ENCODE results near the gene CKM. TPM values are rescaled to one million over a fixed set of nuclear protein-coding genes. Genes with fewer than 3 reads are reported as not detected.
A peak's percentile ranks its signal among the peaks of the same experiment; 100 is the strongest.

Gene CKM
- total RNA-seq (2022): not detected in 2 replicates
- Bru-seq, nascent RNA: not detected
- BruChase-seq, experiment 1, labeled RNA remaining after a 2-hour chase: not detected
- not detected for BruChase-seq, experiment 2, labeled RNA remaining after a 6-hour chase
- long read RNA-seq: 0 reads

- Mint-ChIP-seq H3K27ac (ENCODE audit: unreplicated experiment) (no peak within 1 kb of the TSS), H3K4me1 (ENCODE audit: low read depth, unreplicated experiment) (peaks cover 7% of the 10 kb centered on the region), H3K9me3 (ENCODE audit: unreplicated experiment) (no peaks in the 10 kb centered on the region), H3K36me3 (ENCODE audit: insufficient read depth, unreplicated experiment) (no peaks in the 10 kb centered on the region), H3K27me3 (ENCODE audit: insufficient read depth, unreplicated experiment) (no peaks in the 10 kb centered on the region), H3K4me3 (ENCODE audit: unreplicated experiment) (no peak within 1 kb of the TSS)
- no peak for DNase-seq
- H3K27me3 ChIP-seq (replicated peaks; ENCODE audit: control insufficient read depth, insufficient read depth, low read length): no peaks in the 10 kb centered on the region
- ChIA-PET CTCF (no interaction called here), POLR2A (no interaction called here)
- no peaks in the 10 kb centered on the region for H3K9me3 ChIP-seq
- TF ChIP-seq CTCF (IDR thresholded peaks at IDR 0.05; ENCODE audit: insufficient read depth in 1 of 2, low read depth in 1 of 2, low read length in 1 of 2, severe bottlenecking in 1 of 2, unreplicated experiment in 1 of 2): no peak
- intact Hi-C loops (cut with micrococcal nuclease; ENCODE audit: unreplicated experiment): no loop called here
- no peaks in the 10 kb centered on the region for H3K4me1 ChIP-seq
- no TSS peak for BruUV-seq (replicated peaks)
- H3K36me3 ChIP-seq (ENCODE audit: control insufficient read depth, insufficient read depth, low read length): no peaks in the 10 kb centered on the region
- no peak within 1 kb of the TSS for H3K4me3 ChIP-seq (ENCODE audit: low read depth, low read length)
Observed at GRCh38 chr19:45322744-45323281, at the start of gene CKM. Gene CKM (minus strand): TSS chr19:45322875. CDS start chr19:45319713, 3,162 bp downstream.

GRCh38 chr19:45370410-45371204 is 47.9 kb upstream of the CKM start, which contains the start of gene ERCC2:
Gene ERCC2 (minus strand): TSS chr19:45370573. CDS start chr19:45370540, 33 bp downstream.
- H3K4me1 Mint-ChIP-seq (ENCODE audit: low read depth, unreplicated experiment): peaks cover 7% of the 10 kb centered on the region
- TF ChIP-seq CTCF (IDR thresholded peaks at IDR 0.05; ENCODE audit: insufficient read depth in 1 of 2, low read depth in 1 of 2, low read length in 1 of 2, severe bottlenecking in 1 of 2, unreplicated experiment in 1 of 2): no peak
- H3K4me3 Mint-ChIP-seq (ENCODE audit: unreplicated experiment): peak within 1 kb of the TSS; percentile 78
- TSS peak; percentile 91 for BruUV-seq (replicated peaks)
- Histone ChIP-seq H3K27me3 (replicated peaks; ENCODE audit: control insufficient read depth, insufficient read depth, low read length) (no peaks in the 10 kb centered on the region), H3K4me3 (ENCODE audit: low read depth, low read length) (peak within 1 kb of the TSS; percentile 87), H3K9me3 (no peaks in the 10 kb centered on the region), H3K36me3 (ENCODE audit: control insufficient read depth, insufficient read depth, low read length) (no peaks in the 10 kb centered on the region), H3K4me1 (peaks cover 1% of the 10 kb centered on the region)
- no peaks in the 10 kb centered on the region for H3K27me3 Mint-ChIP-seq (ENCODE audit: insufficient read depth, unreplicated experiment)
- ChIA-PET CTCF (interaction anchor here (0.7 to 0.8 kb wide), 2 partner anchors 69 to 133 kb away, joined by 3 to 6 read pairs; no protein-coding TSS in a partner anchor), POLR2A (interaction anchor here (0.6 to 1.0 kb wide), 2 partner anchors 35 to 331 kb away, joined by 3 read pairs; partner anchors contain the start of gene CLASRP)
- intact Hi-C loops (cut with micrococcal nuclease; ENCODE audit: unreplicated experiment): loop anchor here (2.0 kb wide), 1 partner anchor 34 kb away; the partner anchor contains the start of gene PPP1R13L
- H3K9me3 Mint-ChIP-seq (ENCODE audit: unreplicated experiment): no peaks in the 10 kb centered on the region
- peak within 1 kb of the TSS; percentile 93 for H3K27ac Mint-ChIP-seq (ENCODE audit: unreplicated experiment)
- H3K36me3 Mint-ChIP-seq (ENCODE audit: insufficient read depth, unreplicated experiment): peaks cover 33% of the 10 kb centered on the region
- peak; percentile 100 for DNase-seq

GRCh38 chr19:45368737-45369340 is 46.2 kb upstream of the CKM start:
- peaks cover 37% of the 10 kb centered on the region for H3K36me3 Mint-ChIP-seq (ENCODE audit: insufficient read depth, unreplicated experiment)
- TF ChIP-seq CTCF (IDR thresholded peaks at IDR 0.05; ENCODE audit: insufficient read depth in 1 of 2, low read depth in 1 of 2, low read length in 1 of 2, severe bottlenecking in 1 of 2, unreplicated experiment in 1 of 2): no peak
- ChIA-PET POLR2A (no interaction called here), CTCF (interaction anchor here (1.4 kb wide), 1 partner anchor 35 kb away, joined by 3 read pairs; no protein-coding TSS in a partner anchor)
- Histone ChIP-seq H3K27me3 (replicated peaks; ENCODE audit: control insufficient read depth, insufficient read depth, low read length) (no peaks in the 10 kb centered on the region), H3K4me3 (ENCODE audit: low read depth, low read length) (no peak overlapping the region), H3K36me3 (ENCODE audit: control insufficient read depth, insufficient read depth, low read length) (no peaks in the 10 kb centered on the region), H3K4me1 (no peaks in the 10 kb centered on the region), H3K9me3 (no peaks in the 10 kb centered on the region)
- BruUV-seq (replicated peaks): no TSS peak
- peaks cover 7% of the 10 kb centered on the region for H3K4me1 Mint-ChIP-seq (ENCODE audit: low read depth, unreplicated experiment)
- intact Hi-C loops (cut with micrococcal nuclease; ENCODE audit: unreplicated experiment): no loop called here
- H3K27ac Mint-ChIP-seq (ENCODE audit: unreplicated experiment): no peak overlapping the region
- DNase-seq: no peak
- no peaks in the 10 kb centered on the region for H3K9me3 Mint-ChIP-seq (ENCODE audit: unreplicated experiment)
- peak overlapping the region; percentile 38 for H3K4me3 Mint-ChIP-seq (ENCODE audit: unreplicated experiment)
- no peaks in the 10 kb centered on the region for H3K27me3 Mint-ChIP-seq (ENCODE audit: insufficient read depth, unreplicated experiment)
